ENCODE results near the gene TRANK1. TPM values are rescaled to one million over a fixed set of nuclear protein-coding genes. Genes with fewer than 3 reads are reported as not detected.

Gene TRANK1
- total RNA-seq, 1 donor from 2014 or later, result 27.1 TPM

- no peak for ATAC-seq
These were observed 132.6 kb downstream of the TRANK1 start for GRCh38 chr3:36812240-36812639.

GRCh38 chr3:36811768-36812167, 133.1 kb downstream of the TRANK1 start:
- DNase-seq (ENCODE audit: low spot score) (no peak), ATAC-seq (no peak)

More at GRCh38 chr3:36812240-36812639, 132.6 kb downstream of the TRANK1 start:
- no peak for DNase-seq (ENCODE audit: low spot score)

- ATAC-seq, result no peak
These were observed 140.4 kb downstream of the TRANK1 start for GRCh38 chr3:36804295-36805055.

GRCh38 chr3:36803091-36803791, 141.6 kb downstream of the TRANK1 start:
- no peak for DNase-seq (ENCODE audit: low spot score)
- no peak for ATAC-seq

More at GRCh38 chr3:36804295-36805055, 140.4 kb downstream of the TRANK1 start:
- no peak for DNase-seq (ENCODE audit: low spot score)

GRCh38 chr3:36800533-36801116, 144.2 kb downstream of the TRANK1 start:
- ATAC-seq (no peak), DNase-seq (ENCODE audit: low spot score) (no peak)

GRCh38 chr3:36796881-36797280, 148.0 kb downstream of the TRANK1 start:
- ATAC-seq (no peak), DNase-seq (ENCODE audit: low spot score) (no peak)

GRCh38 chr3:36796161-36796560, 148.7 kb downstream of the TRANK1 start:
- ATAC-seq (no peak), DNase-seq (ENCODE audit: low spot score) (no peak)

GRCh38 chr3:36795622-36796021, 149.2 kb downstream of the TRANK1 start:
- no peak for ATAC-seq
- no peak for DNase-seq (ENCODE audit: low spot score)

- DNase-seq (ENCODE audit: low spot score) (no peak), ATAC-seq (no peak)
These were observed 152.5 kb downstream of the TRANK1 start for GRCh38 chr3:36792342-36792741.

GRCh38 chr3:36790765-36791164, 154.1 kb downstream of the TRANK1 start:
- no peak for DNase-seq (ENCODE audit: low spot score)
- ATAC-seq, result no peak

GRCh38 chr3:36786921-36787890, 157.6 kb downstream of the TRANK1 start:
- ATAC-seq (peak; percentile 64), DNase-seq (ENCODE audit: low spot score) (no peak)

- ATAC-seq (no peak), DNase-seq (ENCODE audit: low spot score) (no peak)
These were observed 160.7 kb downstream of the TRANK1 start for GRCh38 chr3:36784138-36784635.

GRCh38 chr3:36777424-36778218, 167.2 kb downstream of the TRANK1 start:
- DNase-seq (ENCODE audit: low spot score), result no peak
- ATAC-seq, result no peak

Other genes with a start within 250 kb of the TRANK1 start
- 0.05 TPM for gene DCLK3, start 180.5 kb downstream of the TRANK1 start, total RNA-seq
- 7.4 TPM for gene EPM2AIP1, start 48.1 kb upstream of the TRANK1 start, total RNA-seq
- 13.9 TPM for gene MLH1, start 48.5 kb upstream of the TRANK1 start, total RNA-seq
- gene LRRFIP2, start 229.5 kb upstream of the TRANK1 start, total RNA-seq, result 34.7 TPM

Data from left lobe of liver (tissue), 2 donors.